H9 (cell line): ENCODE data around the gene BCL2L14. TPM values are rescaled to one million over a fixed set of nuclear protein-coding genes. Genes with fewer than 3 reads are reported as not detected.

ENCODE experiments used
- DNase-seq: peaks from one replicate; pipeline ENCODE4 v3.0.0-alpha.2; 2017
- H2AFZ ChIP-seq: one replicate; pipeline ENCODE4 v1.6.1; 2013; ENCODE audit warnings: mild to moderate bottlenecking, low read length, control low read depth, moderate library complexity
- H2AK5ac ChIP-seq: 2 replicates; pipeline ENCODE4 v1.6.1; 2013; ENCODE audit warnings: low read length, control low read depth, mixed read lengths; ENCODE audit not compliant: insufficient read length
- H2BK120ac ChIP-seq: one replicate; pipeline ENCODE4 v1.6.1; 2013; ENCODE audit warnings: low read depth, mild to moderate bottlenecking, low read length, control low read depth, inconsistent platforms; ENCODE audit not compliant: poor library complexity, severe bottlenecking
- H2BK12ac ChIP-seq: 2 replicates; pipeline ENCODE4 v1.6.1; 2013; ENCODE audit warnings: low read length, control low read depth, mixed read lengths, low read depth; ENCODE audit not compliant: insufficient read length
- H2BK15ac ChIP-seq: 2 replicates; pipeline ENCODE4 v1.6.1; 2013; ENCODE audit warnings: low read depth, low read length, control low read depth
- H2BK20ac ChIP-seq: one replicate; pipeline ENCODE4 v1.6.1; 2013; ENCODE audit warnings: low read depth, mild to moderate bottlenecking, low read length, control low read depth, inconsistent platforms; ENCODE audit not compliant: poor library complexity, severe bottlenecking
- H2BK5ac ChIP-seq: 2 replicates; pipeline ENCODE4 v1.6.1; 2013; ENCODE audit warnings: low read length, control low read depth, mixed read lengths; ENCODE audit not compliant: insufficient read length
- H3K14ac ChIP-seq: 2 replicates; pipeline ENCODE4 v1.6.1; 2013; ENCODE audit warnings: low read length, control low read depth; ENCODE audit not compliant: insufficient read depth
- H3K18ac ChIP-seq: 2 replicates; pipeline ENCODE4 v1.6.1; 2013; ENCODE audit warnings: low read depth, mild to moderate bottlenecking, mixed read lengths, low read length, control low read depth; ENCODE audit not compliant: insufficient read length
- H3K23ac ChIP-seq: 2 replicates; pipeline ENCODE4 v1.6.1; 2013; ENCODE audit warnings: low read length, control low read depth, mixed read lengths, low read depth; ENCODE audit not compliant: insufficient read length
- H3K23me2 ChIP-seq: 2 replicates; pipeline ENCODE4 v1.6.1; 2013; ENCODE audit warnings: low read depth, mild to moderate bottlenecking, mixed read lengths, low read length, control low read depth; ENCODE audit not compliant: insufficient read length, poor library complexity, severe bottlenecking
- H3K27ac ChIP-seq: 2 replicates; pipeline ENCODE4 v1.5.1; 2013; ENCODE audit warnings: low read length, control low read depth, mixed read lengths, low read depth; ENCODE audit not compliant: insufficient read length
- H3K27me3 ChIP-seq: 2 replicates; pipeline ENCODE4 v1.6.1; 2013; ENCODE audit warnings: low read length, control low read depth, inconsistent platforms; ENCODE audit not compliant: insufficient read depth
- H3K4ac ChIP-seq: 2 replicates; pipeline ENCODE4 v1.6.1; 2013; ENCODE audit warnings: low read depth, mild to moderate bottlenecking, control low read depth, inconsistent platforms, low read length, moderate library complexity
- H3K4me1 ChIP-seq: 2 replicates; pipeline ENCODE4 v1.6.1; 2013; ENCODE audit warnings: low read length, control low read depth, inconsistent platforms; ENCODE audit not compliant: insufficient read depth
- H3K4me2 ChIP-seq: 2 replicates; pipeline ENCODE4 v1.6.1; 2013; ENCODE audit warnings: low read length, control low read depth, mixed read lengths; ENCODE audit not compliant: insufficient read length, insufficient read depth
- H3K56ac ChIP-seq: 2 replicates; pipeline ENCODE4 v1.6.1; 2013; ENCODE audit warnings: low read depth, mild to moderate bottlenecking, mixed read lengths, low read length, control low read depth; ENCODE audit not compliant: insufficient read length
- H3K79me1 ChIP-seq: 2 replicates; pipeline ENCODE4 v1.6.1; 2013; ENCODE audit warnings: low read depth, mild to moderate bottlenecking, moderate library complexity, low read length, control low read depth, inconsistent platforms; ENCODE audit not compliant: insufficient read depth, poor library complexity, severe bottlenecking
- H3K79me2 ChIP-seq: 2 replicates; pipeline ENCODE4 v1.6.1; 2013; ENCODE audit warnings: low read length, control low read depth, inconsistent platforms; ENCODE audit not compliant: insufficient read depth
- H3K9ac ChIP-seq: 2 replicates; pipeline ENCODE4 v1.6.1; 2013; ENCODE audit warnings: low read length, control low read depth, mixed read lengths; ENCODE audit not compliant: insufficient read length; ENCODE audit errors: extremely low read depth
- H3K9me3 ChIP-seq: one replicate; pipeline ENCODE4 v1.6.1; 2013; ENCODE audit warnings: low read depth, low read length, inconsistent platforms; ENCODE audit not compliant: control insufficient read depth
- H3T11ph ChIP-seq: one replicate; pipeline ENCODE4 v1.6.1; 2013; ENCODE audit warnings: mild to moderate bottlenecking, low read length, control low read depth, inconsistent platforms
- H4K20me1 ChIP-seq: one replicate; pipeline ENCODE4 v1.6.1; 2013; ENCODE audit not compliant: control insufficient read depth, insufficient read length, insufficient read depth
- H4K5ac ChIP-seq: 2 replicates; pipeline ENCODE4 v1.6.1; 2013; ENCODE audit warnings: low read depth, mild to moderate bottlenecking, mixed read lengths, low read length, control low read depth; ENCODE audit not compliant: insufficient read length
- H4K8ac ChIP-seq: replicated peaks from 2 replicates; pipeline ENCODE4 v1.6.1; 2013; ENCODE audit warnings: low read length, control low read depth, mixed read lengths, low read depth; ENCODE audit not compliant: insufficient read length
- H4K91ac ChIP-seq: 2 replicates; pipeline ENCODE4 v1.6.1; 2013; ENCODE audit warnings: low read depth, mild to moderate bottlenecking, moderate library complexity, mixed read lengths, low read length, control low read depth; ENCODE audit not compliant: insufficient read length
- H3K27ac Mint-ChIP-seq, 3 experiments: 2 replicates in 2 of 3; 3 replicates in 1 of 3; pipeline ENCODE4 v1.8.0; 2020 to 2021; ENCODE audit warnings: mixed read lengths in 3 of 3, mild to moderate bottlenecking in 1 of 3, moderate library complexity in 1 of 3
- H3K27me3 Mint-ChIP-seq: 2 replicates; pipeline ENCODE4 v1.8.0; 2021; ENCODE audit warnings: low read depth, mild to moderate bottlenecking, moderate library complexity, mixed read lengths
- H3K36me3 Mint-ChIP-seq, 3 experiments: 2 replicates in 2 of 3; 3 replicates in 1 of 3; pipeline ENCODE4 v1.8.0; 2020 to 2021; ENCODE audit warnings: low read depth in 3 of 3, mixed read lengths in 3 of 3; ENCODE audit not compliant: insufficient read depth in 1 of 3
- H3K4me1 Mint-ChIP-seq, 2 experiments: 2 replicates each; pipeline ENCODE4 v1.8.0; 2020; ENCODE audit warnings: mixed read lengths in 2 of 2
- H3K4me3 Mint-ChIP-seq, 2 experiments: 2 replicates in 1 of 2; 3 replicates in 1 of 2; pipeline ENCODE4 v1.8.0; 2020 to 2021; ENCODE audit warnings: mild to moderate bottlenecking in 2 of 2, mixed read lengths in 2 of 2, moderate library complexity in 1 of 2
- H3K9me3 Mint-ChIP-seq, 2 experiments: 2 replicates in 1 of 2; 3 replicates in 1 of 2; pipeline ENCODE4 v1.8.0; 2020; ENCODE audit warnings: mild to moderate bottlenecking in 2 of 2, mixed read lengths in 2 of 2, moderate library complexity in 1 of 2
- WGBS: extraction: QIAGEN DNeasy Blood & Tissue Kit; methylation state at CpG from one replicate; pipeline ENCODE4 v1.1.7; 2013; ENCODE audit warnings: missing lambda C conversion rate, low lambda C conversion rate, mixed read lengths; ENCODE audit not compliant: insufficient read length; ENCODE audit errors: extremely low coverage; 5-methylcytosine and 5-hydroxymethylcytosine counted together
- total RNA-seq: library from RNA; stranded (reverse); gene quantifications from 2 replicates; pipeline ENCODE4 v1.2.1, GENCODE V29; 2021
- TF ChIP-seq, protein P1 (sequence below): fragments of 200-600 bp; sonication (generic); conservative IDR thresholded peaks from 3 replicates; pipeline ENCODE4 v1.8.0; 2021; ENCODE audit warnings: antibody characterized with exemption, mild to moderate bottlenecking

Gene BCL2L14
- total RNA-seq, 1 experiment from 2014 or later: 0.28 TPM

GRCh38 chr12:12123036-12123604 is 52.4 kb downstream of the BCL2L14 start:
- Mint-ChIP-seq H3K4me1 (no peaks in the 10 kb centered on the region), H3K27me3 (no peaks in the 10 kb centered on the region), H3K27ac (no peak overlapping the region), H3K36me3 (peaks cover 7 to 63% (median 62%) of the 10 kb centered on the region in 3 experiments; a peak in 6 of 7 replicates), H3K4me3 (no peak overlapping the region), H3K9me3 (no peaks in the 10 kb centered on the region)
- Histone ChIP-seq H2BK15ac (no peak overlapping the region), H2BK20ac (no peak overlapping the region), H3K23me2 (no peaks in the 10 kb centered on the region), H3K14ac (no peak overlapping the region), H3K9me3 (no peaks in the 10 kb centered on the region), H3K9ac (no peak overlapping the region), H2BK120ac (no peak overlapping the region), H3K23ac (no peak overlapping the region), H3K4me2 (no peak overlapping the region), H3K4ac (no peak overlapping the region), H3K4me1 (no peaks in the 10 kb centered on the region), H3K56ac (no peak overlapping the region), H2AK5ac (no peak overlapping the region), H2BK5ac (no peak overlapping the region), H3K27me3 (no peaks in the 10 kb centered on the region), H4K5ac (no peak overlapping the region), H3K18ac (no peak overlapping the region), H3K79me1 (no peaks in the 10 kb centered on the region), H3K27ac (no peak overlapping the region), H3K79me2 (no peaks in the 10 kb centered on the region), H3T11ph (no peak overlapping the region), H4K20me1 (no peaks in the 10 kb centered on the region), H2AFZ (no peak overlapping the region), H2BK12ac (no peak overlapping the region), H4K91ac (no peak overlapping the region), H4K8ac (no peak overlapping the region)
- TF ChIP-seq, protein P1, sequence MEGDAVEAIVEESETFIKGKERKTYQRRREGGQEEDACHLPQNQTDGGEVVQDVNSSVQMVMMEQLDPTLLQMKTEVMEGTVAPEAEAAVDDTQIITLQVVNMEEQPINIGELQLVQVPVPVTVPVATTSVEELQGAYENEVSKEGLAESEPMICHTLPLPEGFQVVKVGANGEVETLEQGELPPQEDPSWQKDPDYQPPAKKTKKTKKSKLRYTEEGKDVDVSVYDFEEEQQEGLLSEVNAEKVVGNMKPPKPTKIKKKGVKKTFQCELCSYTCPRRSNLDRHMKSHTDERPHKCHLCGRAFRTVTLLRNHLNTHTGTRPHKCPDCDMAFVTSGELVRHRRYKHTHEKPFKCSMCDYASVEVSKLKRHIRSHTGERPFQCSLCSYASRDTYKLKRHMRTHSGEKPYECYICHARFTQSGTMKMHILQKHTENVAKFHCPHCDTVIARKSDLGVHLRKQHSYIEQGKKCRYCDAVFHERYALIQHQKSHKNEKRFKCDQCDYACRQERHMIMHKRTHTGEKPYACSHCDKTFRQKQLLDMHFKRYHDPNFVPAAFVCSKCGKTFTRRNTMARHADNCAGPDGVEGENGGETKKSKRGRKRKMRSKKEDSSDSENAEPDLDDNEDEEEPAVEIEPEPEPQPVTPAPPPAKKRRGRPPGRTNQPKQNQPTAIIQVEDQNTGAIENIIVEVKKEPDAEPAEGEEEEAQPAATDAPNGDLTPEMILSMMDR: no peak
- no peak for DNase-seq
- no CpG with 5 or more reads among the region's 3 CpGs for WGBS
